Left ventricle myocardium inferior (tissue), 1 donor: ENCODE measurements around the gene HSD17B2. TPM values are rescaled to one million over a fixed set of nuclear protein-coding genes. Genes with fewer than 3 reads are reported as not detected.

Experiments used
- DNase-seq: peaks from one replicate; pipeline ENCODE4 v3.0.0-alpha.2; 2020
- H3K27ac ChIP-seq: fragments of 200-600 bp; replicated peaks from 2 replicates; pipeline ENCODE4 v1.8.0; 2021
- H3K27me3 ChIP-seq: fragments of 200-600 bp; 2 replicates; pipeline ENCODE4 v1.8.0; 2021; ENCODE audit warnings: low read depth
- H3K36me3 ChIP-seq: fragments of 200-600 bp; 2 replicates; pipeline ENCODE4 v1.8.0; 2021
- H3K4me1 ChIP-seq: fragments of 200-600 bp; 2 replicates; pipeline ENCODE4 v1.8.0; 2021
- H3K4me3 ChIP-seq: fragments of 200-600 bp; 2 replicates; pipeline ENCODE4 v1.8.0; 2021; ENCODE audit warnings: mild to moderate bottlenecking, moderate library complexity
- H3K9me3 ChIP-seq: fragments of 200-600 bp; replicated peaks from 2 replicates; pipeline ENCODE4 v1.8.0; 2021
- intact Hi-C: fragments of 100-400 bp; cut with micrococcal nuclease; formaldehyde crosslinking; loops from one replicate; pipeline ENCODE4 v1.11.0; 2022
- total RNA-seq: library from RNA; stranded (reverse); fragmentation: NEBNext Ultra II Directional; extraction: Animal tissue kit (Norgen Biotek cat#: 25700); gene quantifications from one replicate; pipeline ENCODE4 v1.2.1, GENCODE V29; 2021
- TF ChIP-seq, protein P1 (sequence below): fragments of 200-600 bp; IDR thresholded peaks from 2 replicates; pipeline ENCODE4 v1.8.0; 2021; ENCODE audit warnings: antibody characterized with exemption, mild to moderate bottlenecking, borderline replicate concordance
- donor health status: DM: no; HTN: yes; CAD: no; lungs with severe emphysema.

Gene HSD17B2
- total RNA-seq, 1 donor from 2014 or later: not detected

DNA sequence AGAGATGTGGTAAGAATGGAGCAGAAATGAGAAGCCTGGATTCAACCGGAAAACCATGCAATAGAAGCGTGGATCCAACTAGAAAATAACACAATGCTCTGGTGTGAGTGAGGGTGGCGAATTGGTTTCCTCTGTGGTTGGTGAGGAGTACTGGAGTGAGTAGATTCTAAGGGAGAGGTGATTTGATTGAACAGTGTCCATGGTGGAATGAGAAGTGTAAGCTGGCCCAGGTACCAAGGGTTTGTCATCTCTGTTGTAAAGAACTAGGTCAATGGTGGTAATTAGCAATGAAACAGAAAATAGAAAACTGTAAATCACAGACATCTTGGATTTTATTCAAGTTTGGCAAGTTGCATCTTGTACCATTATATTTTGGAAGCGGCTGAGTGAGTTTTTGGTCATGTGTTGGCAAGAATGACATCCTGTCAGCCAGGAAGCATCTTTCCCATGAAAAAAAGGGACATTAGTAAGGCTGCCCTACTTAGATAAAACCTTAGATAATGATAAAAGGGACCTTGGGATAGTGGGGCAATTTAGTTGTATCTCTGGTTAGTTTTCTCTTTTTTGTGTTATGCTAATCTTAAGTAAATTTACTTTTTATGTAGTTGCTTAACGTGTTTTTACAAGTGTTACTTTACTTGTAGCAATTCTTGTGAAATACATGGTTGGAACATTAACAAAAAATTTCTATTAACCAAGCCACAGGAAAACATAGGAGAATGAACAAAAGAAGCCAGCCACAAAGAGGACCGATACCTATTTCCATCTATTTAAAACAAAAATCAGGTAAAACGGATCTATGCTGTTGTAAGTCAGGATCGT lies 20.9 kb downstream of the HSD17B2 start:
- intact Hi-C loops: no loop called here
- DNase-seq: no peak
- H3K4me3 ChIP-seq: no peak overlapping the region
- H3K27me3 ChIP-seq: peaks cover 44% of the 10 kb centered on the region
- no peak overlapping the region for H3K27ac ChIP-seq
- no peaks in the 10 kb centered on the region for H3K4me1 ChIP-seq
- no peaks in the 10 kb centered on the region for H3K9me3 ChIP-seq
- TF ChIP-seq, protein P1, sequence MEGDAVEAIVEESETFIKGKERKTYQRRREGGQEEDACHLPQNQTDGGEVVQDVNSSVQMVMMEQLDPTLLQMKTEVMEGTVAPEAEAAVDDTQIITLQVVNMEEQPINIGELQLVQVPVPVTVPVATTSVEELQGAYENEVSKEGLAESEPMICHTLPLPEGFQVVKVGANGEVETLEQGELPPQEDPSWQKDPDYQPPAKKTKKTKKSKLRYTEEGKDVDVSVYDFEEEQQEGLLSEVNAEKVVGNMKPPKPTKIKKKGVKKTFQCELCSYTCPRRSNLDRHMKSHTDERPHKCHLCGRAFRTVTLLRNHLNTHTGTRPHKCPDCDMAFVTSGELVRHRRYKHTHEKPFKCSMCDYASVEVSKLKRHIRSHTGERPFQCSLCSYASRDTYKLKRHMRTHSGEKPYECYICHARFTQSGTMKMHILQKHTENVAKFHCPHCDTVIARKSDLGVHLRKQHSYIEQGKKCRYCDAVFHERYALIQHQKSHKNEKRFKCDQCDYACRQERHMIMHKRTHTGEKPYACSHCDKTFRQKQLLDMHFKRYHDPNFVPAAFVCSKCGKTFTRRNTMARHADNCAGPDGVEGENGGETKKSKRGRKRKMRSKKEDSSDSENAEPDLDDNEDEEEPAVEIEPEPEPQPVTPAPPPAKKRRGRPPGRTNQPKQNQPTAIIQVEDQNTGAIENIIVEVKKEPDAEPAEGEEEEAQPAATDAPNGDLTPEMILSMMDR: no peak
- H3K36me3 ChIP-seq: no peaks in the 10 kb centered on the region

GRCh38 chr16:82056550-82056896 lies 21.5 kb downstream of the HSD17B2 start:
- Histone ChIP-seq H3K4me3 (no peak overlapping the region), H3K27ac (no peak overlapping the region), H3K9me3 (no peaks in the 10 kb centered on the region), H3K27me3 (peaks cover 42% of the 10 kb centered on the region), H3K36me3 (no peaks in the 10 kb centered on the region), H3K4me1 (no peaks in the 10 kb centered on the region)
- DNase-seq: no peak
- intact Hi-C loops: no loop called here
- TF ChIP-seq, protein P1: no peak

DNA sequence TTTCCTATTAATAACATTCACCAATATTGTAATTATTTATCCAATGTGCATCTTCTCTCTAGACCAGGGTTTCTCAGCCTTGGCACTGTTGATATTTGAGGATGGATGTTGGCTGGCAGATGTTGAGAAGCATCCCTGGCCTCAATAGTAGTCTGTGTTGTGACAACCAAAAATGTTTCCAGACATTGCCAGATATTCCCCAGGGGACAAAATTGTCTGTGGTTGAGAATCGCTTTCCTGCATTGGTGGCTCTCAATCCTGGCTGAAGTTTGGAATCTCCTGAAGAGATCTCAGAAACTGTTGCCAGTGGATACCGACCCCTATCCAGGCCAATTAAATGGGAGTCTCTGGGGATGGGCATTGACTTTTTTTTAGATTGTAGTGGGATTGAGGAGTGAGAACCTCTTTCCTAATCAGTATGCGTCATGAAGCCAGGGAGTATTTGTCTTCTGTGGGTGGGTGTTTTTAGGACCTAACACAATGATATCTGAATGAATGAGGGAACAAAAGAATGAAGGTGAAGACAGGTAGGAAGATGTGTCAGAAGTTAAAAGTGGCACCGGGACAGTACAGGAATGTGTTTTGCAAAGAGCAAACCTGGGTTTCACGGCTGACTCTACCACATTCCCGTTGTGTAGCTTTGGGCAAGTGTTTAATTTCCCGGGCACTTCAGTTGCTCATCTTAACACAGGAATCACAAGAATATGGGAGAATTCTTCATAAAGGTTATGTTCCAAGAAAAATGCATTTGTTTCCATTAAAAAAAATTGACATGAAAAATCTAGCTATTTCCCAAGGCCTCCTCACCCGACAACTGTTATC lies 24.3 kb downstream of the HSD17B2 start:
- TF ChIP-seq, protein P1: no peak
- Histone ChIP-seq H3K9me3 (no peaks in the 10 kb centered on the region), H3K4me1 (no peaks in the 10 kb centered on the region), H3K4me3 (no peak overlapping the region), H3K27me3 (peaks cover 40% of the 10 kb centered on the region), H3K36me3 (no peaks in the 10 kb centered on the region), H3K27ac (no peak overlapping the region)
- intact Hi-C loops: no loop called here
- no peak for DNase-seq

- no peak for DNase-seq
- intact Hi-C loops: no loop called here
- no peaks in the 10 kb centered on the region for H3K4me1 ChIP-seq
- H3K27ac ChIP-seq: no peak overlapping the region
- H3K27me3 ChIP-seq: peaks cover 37% of the 10 kb centered on the region
- H3K9me3 ChIP-seq: peaks cover 3% of the 10 kb centered on the region
- TF ChIP-seq, protein P1: no peak
- H3K4me3 ChIP-seq: no peak overlapping the region
- H3K36me3 ChIP-seq: no peaks in the 10 kb centered on the region
Measured at GRCh38 chr16:82059983-82060421, 24.9 kb downstream of the HSD17B2 start.

GRCh38 chr16:82061861-82062525 lies 26.9 kb downstream of the HSD17B2 start:
- Histone ChIP-seq H3K36me3 (no peaks in the 10 kb centered on the region), H3K9me3 (peaks cover 3% of the 10 kb centered on the region), H3K4me1 (no peaks in the 10 kb centered on the region), H3K4me3 (no peak overlapping the region), H3K27ac (no peak overlapping the region), H3K27me3 (peaks cover 29% of the 10 kb centered on the region)
- intact Hi-C loops: no loop called here
- DNase-seq: no peak
- TF ChIP-seq, protein P1: peak; percentile 53
